Myometrial cell (primary cell): ENCODE results near the gene ZNF112. TPM values are rescaled to one million over a fixed set of nuclear protein-coding genes. Genes with fewer than 3 reads are reported as not detected.

Experiments used
- total RNA-seq: library from RNA; depleted of rRNA; stranded (reverse); fragments of >200 nt; gene quantifications from 2 replicates; pipeline ENCODE4 v1.2.3, GENCODE V29; 2015

The ZNF112 gene
- total RNA-seq: 2.0 and 2.8 TPM in 2 replicates

DNA sequence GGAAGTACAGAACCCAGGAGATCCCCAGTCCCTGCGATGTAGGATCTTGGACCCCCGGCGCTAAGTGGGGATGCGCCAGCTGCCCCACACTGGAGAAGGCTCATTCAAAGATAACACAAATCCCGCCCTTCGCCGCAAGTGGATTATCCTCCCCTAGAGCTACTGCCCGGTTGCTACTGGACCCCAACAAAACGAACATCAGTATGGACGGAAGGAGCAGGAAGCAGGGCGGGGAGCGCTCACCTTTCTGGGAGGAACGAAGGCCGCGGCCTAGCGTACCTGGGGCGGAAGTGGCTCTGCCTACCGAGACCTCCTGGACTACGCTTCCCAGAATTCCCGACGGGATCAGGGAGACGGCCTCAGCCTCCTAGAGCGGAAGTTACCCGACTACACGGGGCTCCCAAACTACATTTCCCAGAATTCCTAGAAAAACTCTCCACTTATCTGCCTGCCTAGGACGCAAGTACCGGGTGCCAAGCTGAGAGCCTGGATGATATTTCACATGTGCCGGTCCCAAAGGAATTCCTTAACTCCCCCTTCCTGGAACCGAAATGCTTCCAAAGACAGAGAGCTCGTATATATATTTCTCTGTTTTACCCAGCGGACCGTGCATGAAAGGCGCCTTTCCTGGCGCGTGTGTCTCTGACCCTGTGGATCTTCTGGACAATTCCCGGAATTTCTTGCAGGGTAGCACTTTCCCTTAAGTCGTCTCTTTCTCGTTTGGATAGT, at the start of gene ZNF112:
Gene ZNF112 (minus strand): TSS at position 298 of the 729 bp plus-strand sequence. CDS start 16,141 bp downstream, outside the sequence.

DNA sequence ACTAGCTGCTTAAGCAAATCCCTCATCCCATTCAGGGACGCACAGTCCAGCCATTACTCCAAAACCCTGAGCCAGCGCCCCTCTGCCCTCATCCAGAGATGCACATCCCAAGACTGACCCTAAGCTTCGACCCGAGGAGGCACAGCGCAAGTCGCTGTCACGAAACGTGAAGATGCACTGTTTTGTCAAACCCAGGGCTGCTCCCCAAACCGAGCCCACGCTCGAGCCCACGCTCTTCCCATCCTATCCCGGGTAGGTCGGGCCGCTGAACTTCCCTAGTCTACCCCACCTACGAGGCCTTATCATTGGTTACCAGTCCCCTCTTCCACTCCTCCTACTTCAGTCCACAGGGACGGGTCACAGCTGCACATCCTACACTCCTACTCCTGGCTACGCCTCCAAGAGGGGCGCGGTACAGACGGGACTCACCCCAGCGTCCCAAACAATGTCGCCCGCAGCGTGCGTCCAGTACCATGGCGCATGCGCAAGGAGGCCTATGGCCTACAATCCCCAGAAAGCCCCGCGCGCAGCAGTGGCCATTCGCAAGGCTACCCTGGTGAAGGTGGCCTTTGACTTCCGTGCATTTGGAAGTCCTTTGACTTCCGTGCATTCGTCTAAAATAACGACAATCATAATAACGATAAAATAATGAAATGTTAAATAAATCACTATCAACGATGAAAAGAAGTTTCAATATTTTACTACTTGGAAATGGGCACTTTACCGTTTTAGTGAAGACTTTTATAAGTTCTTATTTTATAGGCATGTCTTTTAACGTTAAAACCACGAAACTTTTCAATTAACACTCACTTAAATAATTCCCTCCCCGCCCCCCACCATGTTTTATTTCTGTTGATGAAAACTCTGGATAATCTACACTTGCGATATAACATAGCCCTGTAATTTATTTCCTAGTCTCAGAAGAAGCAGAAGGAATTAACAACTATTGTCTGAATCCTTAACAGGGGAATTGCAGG, 44.9 kb upstream of the ZNF112 start, which contains the start of gene ZNF285:
Gene ZNF285 (minus strand): TSS at position 470 of the 977 bp plus-strand sequence. CDS start 4,395 bp downstream, outside the sequence.

DNA sequence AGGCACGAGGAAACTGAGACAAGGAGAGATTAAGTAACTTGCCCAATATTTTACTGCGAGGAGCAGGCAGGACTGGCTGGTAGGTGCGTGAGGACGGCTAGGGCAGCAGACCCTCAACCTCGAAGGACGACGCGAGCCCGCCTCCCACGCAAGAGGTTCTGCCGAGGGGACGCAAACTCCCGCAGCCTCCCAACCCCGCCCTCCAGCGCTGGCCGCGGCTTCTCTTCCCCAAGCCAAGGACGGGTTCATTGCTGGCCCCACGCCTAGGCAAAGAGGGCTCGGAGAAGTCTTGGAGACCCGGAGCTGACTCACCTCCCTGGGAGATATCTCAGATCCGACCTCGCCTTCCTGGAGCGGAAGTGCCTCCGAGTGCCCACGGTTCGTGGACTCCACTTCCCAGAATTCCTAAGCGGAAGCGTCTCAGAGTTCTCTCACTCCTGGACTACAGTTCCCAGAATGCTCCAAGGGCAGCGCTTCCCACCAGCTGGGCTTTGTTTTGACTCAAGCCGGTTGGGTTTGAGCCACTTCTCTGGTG, 51.8 kb downstream of the ZNF112 start, which contains the start of gene ZNF235:
Gene ZNF235 (minus strand): TSS at position 367 of the 535 bp plus-strand sequence. CDS start 1,621 bp downstream, outside the sequence.

Other genes starting within 250 kb of the ZNF112 start
- gene ZNF225, start 243.3 kb downstream of the ZNF112 start, total RNA-seq: 4.6 and 7.5 TPM in 2 replicates
- gene ZNF234, start 215.1 kb downstream of the ZNF112 start, total RNA-seq: 1.9 and 2.3 TPM in 2 replicates
- 17.6 and 27.6 TPM in 2 replicates for gene ZNF226, start 191.6 kb downstream of the ZNF112 start, total RNA-seq
- 4.3 and 5.1 TPM in 2 replicates for gene ZNF227, start 144.1 kb downstream of the ZNF112 start, total RNA-seq
- under 0.01 and 1.7 TPM in 2 replicates for gene ZNF233, start 96.8 kb downstream of the ZNF112 start, total RNA-seq
- 0.29 and 0.53 TPM in 2 replicates for gene ZNF235, start 51.7 kb downstream of the ZNF112 start, total RNA-seq
- 0.58 and 2.3 TPM in 2 replicates for gene ZNF285, start 44.9 kb upstream of the ZNF112 start, total RNA-seq
- 3.2 and 7.1 TPM in 2 replicates for gene ZNF229, start 91.8 kb upstream of the ZNF112 start, total RNA-seq
- gene ZNF180, start 143.8 kb upstream of the ZNF112 start, total RNA-seq: 2.0 and 13.8 TPM in 2 replicates
- not detected in 2 replicates for gene CEACAM20, start 173.0 kb upstream of the ZNF112 start, total RNA-seq